Measurements from ENCODE around the gene PMS1. TPM values are rescaled to one million over a fixed set of nuclear protein-coding genes. Genes with fewer than 3 reads are reported as not detected.
"Not testable (repeated sequence)": the region's sequence is repeated elsewhere in the genome, so short reads cannot be mapped to it uniquely, and the experiment has no call there.

PMS1 gene
- total and polyA plus RNA-seq, 7 donors: 4.6 to 20.3 (median 10.2) TPM

DNA sequence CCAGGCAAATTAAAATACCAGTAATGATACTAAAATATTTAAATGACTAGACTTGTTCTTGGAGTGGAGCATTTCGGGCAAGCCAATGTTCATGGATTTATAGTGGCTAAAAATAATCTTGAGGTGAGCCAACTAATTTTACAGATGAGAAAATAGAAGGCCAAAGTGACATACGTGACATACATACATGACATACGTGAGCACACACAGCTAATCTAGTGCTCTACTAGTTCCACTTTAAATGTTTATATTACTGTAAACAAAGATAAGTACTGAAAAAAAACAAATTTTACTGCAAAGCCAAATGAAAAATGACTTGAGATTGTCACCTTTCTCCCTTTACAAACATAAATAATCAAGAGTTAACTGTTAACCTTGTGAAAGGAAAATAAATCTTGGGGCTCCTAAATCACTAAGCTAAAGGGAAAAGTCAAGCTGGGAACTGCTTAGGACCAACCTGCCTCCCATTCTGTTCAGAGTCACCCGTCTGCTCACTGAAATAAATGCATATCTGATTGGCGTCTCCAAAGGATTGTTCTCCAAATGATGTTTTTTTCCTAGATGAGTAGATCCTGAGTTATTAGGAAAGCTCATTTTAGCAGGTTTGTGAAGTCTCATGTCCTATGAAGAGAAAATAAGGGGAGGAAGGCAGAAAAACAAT is 96.7 kb downstream of the PMS1 start:
- Histone ChIP-seq H3K9me3 (no peaks in the 10 kb centered on the region), H3K27ac (no peak overlapping the region), H3K4me3 (no peak overlapping the region), H3K36me3 (ENCODE audit: insufficient read depth in 1 of 2, low read depth in 1 of 2) (peaks cover 0 to 13% of the 10 kb centered on the region in 2 donors), H3K27me3 (ENCODE audit: insufficient read depth in 3 of 3, low read length in 2 of 3) (no peaks in the 10 kb centered on the region), H3K4me1 (no peaks in the 10 kb centered on the region)
- intact Hi-C loops (cut with DNase I): no loop called here
- TF ChIP-seq, protein P1, sequence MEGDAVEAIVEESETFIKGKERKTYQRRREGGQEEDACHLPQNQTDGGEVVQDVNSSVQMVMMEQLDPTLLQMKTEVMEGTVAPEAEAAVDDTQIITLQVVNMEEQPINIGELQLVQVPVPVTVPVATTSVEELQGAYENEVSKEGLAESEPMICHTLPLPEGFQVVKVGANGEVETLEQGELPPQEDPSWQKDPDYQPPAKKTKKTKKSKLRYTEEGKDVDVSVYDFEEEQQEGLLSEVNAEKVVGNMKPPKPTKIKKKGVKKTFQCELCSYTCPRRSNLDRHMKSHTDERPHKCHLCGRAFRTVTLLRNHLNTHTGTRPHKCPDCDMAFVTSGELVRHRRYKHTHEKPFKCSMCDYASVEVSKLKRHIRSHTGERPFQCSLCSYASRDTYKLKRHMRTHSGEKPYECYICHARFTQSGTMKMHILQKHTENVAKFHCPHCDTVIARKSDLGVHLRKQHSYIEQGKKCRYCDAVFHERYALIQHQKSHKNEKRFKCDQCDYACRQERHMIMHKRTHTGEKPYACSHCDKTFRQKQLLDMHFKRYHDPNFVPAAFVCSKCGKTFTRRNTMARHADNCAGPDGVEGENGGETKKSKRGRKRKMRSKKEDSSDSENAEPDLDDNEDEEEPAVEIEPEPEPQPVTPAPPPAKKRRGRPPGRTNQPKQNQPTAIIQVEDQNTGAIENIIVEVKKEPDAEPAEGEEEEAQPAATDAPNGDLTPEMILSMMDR (IDR thresholded peaks at IDR 0.05): no peak
- ATAC-seq: no peak
- no peak for DNase-seq
- 52 to 71% (median 56%) methylated on average over 5 of the region's 5 CpGs for WGBS, 3 donors

GRCh38 chr2:189885368-189885767 is 101.1 kb downstream of the PMS1 start:
- no peaks in the 10 kb centered on the region for H3K4me1 ChIP-seq
- intact Hi-C loops (cut with DNase I): no loop called here
- WGBS, 3 donors: 63 to 79% (median 77%) methylated on average over 2 of the region's 2 CpGs
- H3K9me3 ChIP-seq: no peaks in the 10 kb centered on the region
- DNase-seq (no peak), ATAC-seq (no peak)
- H3K27me3 ChIP-seq (ENCODE audit: insufficient read depth in 3 of 3, low read length in 2 of 3): no peaks in the 10 kb centered on the region
- no peak overlapping the region for H3K4me3 ChIP-seq
- no peak overlapping the region for H3K27ac ChIP-seq
- TF ChIP-seq, protein P1 (IDR thresholded peaks at IDR 0.05): no peak
- no peaks in the 10 kb centered on the region for H3K36me3 ChIP-seq (ENCODE audit: insufficient read depth in 1 of 2, low read depth in 1 of 2)

DNA sequence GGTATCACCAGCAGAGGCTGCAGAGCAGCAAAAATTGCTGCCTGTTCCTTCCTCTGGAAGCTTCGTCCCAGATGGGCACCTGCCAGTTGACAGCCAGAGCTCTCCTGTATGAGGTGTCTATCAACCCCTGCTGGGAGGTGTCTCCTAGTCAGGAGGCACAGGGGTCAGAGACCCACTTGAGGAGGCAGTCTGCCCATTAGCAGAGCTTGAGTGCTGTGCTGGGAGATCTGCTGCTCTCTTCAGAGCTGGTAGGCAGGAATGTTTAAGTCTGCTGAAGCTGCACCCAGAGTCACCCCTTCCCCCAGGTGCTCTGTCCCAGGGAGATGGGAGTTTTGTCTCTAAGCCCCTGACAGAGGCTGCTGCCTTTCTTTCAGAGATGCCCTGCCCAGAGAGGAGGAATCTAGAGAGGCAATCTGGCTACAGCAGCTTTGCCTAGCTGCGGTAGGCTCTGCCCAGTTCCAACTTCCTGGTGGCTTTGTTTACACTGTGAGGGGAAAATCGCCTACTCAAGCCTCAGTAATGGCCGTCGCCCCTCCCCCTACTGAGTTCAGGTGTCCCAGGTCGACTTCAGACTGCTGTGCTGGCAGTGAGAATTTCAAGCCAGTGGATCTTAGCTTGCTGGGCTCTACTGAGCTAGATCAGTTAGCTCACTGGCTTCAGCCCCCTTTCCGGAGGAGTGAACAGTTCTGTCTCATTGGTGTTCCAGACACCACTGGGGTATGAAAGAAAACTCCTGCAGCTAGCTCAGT is 108.5 kb downstream of the PMS1 start:
- H3K27ac ChIP-seq; H3K4me3 ChIP-seq; H3K36me3 ChIP-seq (ENCODE audit: insufficient read depth in 1 of 2, low read depth in 1 of 2); ATAC-seq; H3K9me3 ChIP-seq; H3K27me3 ChIP-seq (ENCODE audit: insufficient read depth in 3 of 3, low read length in 2 of 3); H3K4me1 ChIP-seq; intact Hi-C loops (cut with DNase I); DNase-seq: not testable (repeated sequence)
- WGBS, 3 donors: 83 to 85% (median 84%) methylated on average over 7 of the region's 7 CpGs

GRCh38 chr2:189896809-189897208 is 112.6 kb downstream of the PMS1 start:
- intact Hi-C loops (cut with DNase I): no loop called here

GRCh38 chr2:189899101-189899500 is 114.9 kb downstream of the PMS1 start:
- intact Hi-C loops (cut with DNase I): no loop called here
- Histone ChIP-seq H3K27me3 (ENCODE audit: insufficient read depth in 3 of 3, low read length in 2 of 3) (no peaks in the 10 kb centered on the region), H3K4me1 (no peaks in the 10 kb centered on the region), H3K4me3 (no peak overlapping the region), H3K9me3 (no peaks in the 10 kb centered on the region), H3K36me3 (ENCODE audit: insufficient read depth in 1 of 2, low read depth in 1 of 2) (no peaks in the 10 kb centered on the region), H3K27ac (no peak overlapping the region)
- TF ChIP-seq, protein P1 (IDR thresholded peaks at IDR 0.05): no peak
- DNase-seq (no peak), ATAC-seq (no peak)

More at GRCh38 chr2:189896809-189897208, 112.6 kb downstream of the PMS1 start:
- Histone ChIP-seq H3K36me3 (ENCODE audit: insufficient read depth in 1 of 2, low read depth in 1 of 2) (no peaks in the 10 kb centered on the region), H3K27me3 (ENCODE audit: insufficient read depth in 3 of 3, low read length in 2 of 3) (no peaks in the 10 kb centered on the region), H3K9me3 (no peaks in the 10 kb centered on the region), H3K4me3 (no peak overlapping the region), H3K4me1 (no peaks in the 10 kb centered on the region), H3K27ac (no peak overlapping the region)
- TF ChIP-seq, protein P1 (IDR thresholded peaks at IDR 0.05): no peak
- WGBS, 3 donors: 93 to 94% (median 94%) methylated on average over 1 of the region's 1 CpG
- ATAC-seq (no peak), DNase-seq (no peak)
